ENCODE measurements around the gene RAB26.
A peak's percentile ranks its signal among the peaks of the same experiment; 100 is the strongest.

DNA sequence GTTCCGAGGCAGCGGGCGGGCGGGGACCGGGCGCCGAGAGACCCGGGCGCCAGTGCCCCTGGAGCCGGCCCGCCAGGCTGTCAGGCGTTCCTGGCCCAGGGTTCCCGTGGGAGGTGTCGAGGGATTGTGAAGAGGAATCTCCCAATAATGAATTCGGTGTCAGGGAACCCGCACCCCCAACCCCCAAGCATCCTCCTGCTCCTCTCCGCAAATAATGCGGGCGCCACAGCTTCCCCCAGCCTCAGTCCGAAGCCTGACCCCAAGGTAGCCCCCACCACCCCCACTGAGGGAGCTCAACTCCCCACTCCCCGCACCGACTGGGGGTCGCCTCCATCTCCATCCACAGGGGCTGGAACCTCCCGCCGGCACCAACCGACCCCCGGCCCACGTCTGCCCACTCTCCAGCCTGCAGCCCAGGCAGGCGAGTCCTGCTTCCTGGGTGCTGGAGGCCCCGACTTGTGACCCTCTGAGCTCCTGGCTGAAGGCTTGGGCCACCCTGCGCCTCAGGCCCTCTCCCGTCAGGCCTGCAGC lies 48.6 kb downstream of the RAB26 start:
- TF ChIP-seq EZH2 (optimal IDR thresholded peaks at IDR 0.05; ENCODE audit: low read depth, low read length): peak; percentile 52
- TF ChIP-seq, protein P1, sequence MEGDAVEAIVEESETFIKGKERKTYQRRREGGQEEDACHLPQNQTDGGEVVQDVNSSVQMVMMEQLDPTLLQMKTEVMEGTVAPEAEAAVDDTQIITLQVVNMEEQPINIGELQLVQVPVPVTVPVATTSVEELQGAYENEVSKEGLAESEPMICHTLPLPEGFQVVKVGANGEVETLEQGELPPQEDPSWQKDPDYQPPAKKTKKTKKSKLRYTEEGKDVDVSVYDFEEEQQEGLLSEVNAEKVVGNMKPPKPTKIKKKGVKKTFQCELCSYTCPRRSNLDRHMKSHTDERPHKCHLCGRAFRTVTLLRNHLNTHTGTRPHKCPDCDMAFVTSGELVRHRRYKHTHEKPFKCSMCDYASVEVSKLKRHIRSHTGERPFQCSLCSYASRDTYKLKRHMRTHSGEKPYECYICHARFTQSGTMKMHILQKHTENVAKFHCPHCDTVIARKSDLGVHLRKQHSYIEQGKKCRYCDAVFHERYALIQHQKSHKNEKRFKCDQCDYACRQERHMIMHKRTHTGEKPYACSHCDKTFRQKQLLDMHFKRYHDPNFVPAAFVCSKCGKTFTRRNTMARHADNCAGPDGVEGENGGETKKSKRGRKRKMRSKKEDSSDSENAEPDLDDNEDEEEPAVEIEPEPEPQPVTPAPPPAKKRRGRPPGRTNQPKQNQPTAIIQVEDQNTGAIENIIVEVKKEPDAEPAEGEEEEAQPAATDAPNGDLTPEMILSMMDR (IDR thresholded peaks at IDR 0.05; ENCODE audit: low read length): no peak
